ENCODE data around the gene RABGAP1L.
"Not testable (repeated sequence)": the region's sequence is repeated elsewhere in the genome, so short reads cannot be mapped to it uniquely, and the experiment has no call there.

The RABGAP1L gene

GRCh38 chr1:174243451-174244000 is 84.2 kb downstream of the RABGAP1L start:
- no peak overlapping the region for H3K4me3 ChIP-seq (ENCODE audit: low read length)
- no peaks in the 10 kb centered on the region for H3K27me3 ChIP-seq (ENCODE audit: insufficient read depth, low read length)
- peaks cover 3% of the 10 kb centered on the region for H3K4me1 ChIP-seq (ENCODE audit: insufficient read depth, low read length)
- no peaks in the 10 kb centered on the region for H3K36me3 ChIP-seq (ENCODE audit: insufficient read depth, low read length)
- no peak overlapping the region for H2AFZ ChIP-seq (ENCODE audit: low read depth, low read length)
- no peaks in the 10 kb centered on the region for H3K9me3 ChIP-seq (ENCODE audit: low read length)

- no peak overlapping the region for H3K4me3 ChIP-seq (ENCODE audit: low read length)
- no peaks in the 10 kb centered on the region for H3K27me3 ChIP-seq (ENCODE audit: insufficient read depth, low read length)
- H2AFZ ChIP-seq (ENCODE audit: low read depth, low read length): no peak overlapping the region
- no peaks in the 10 kb centered on the region for H3K9me3 ChIP-seq (ENCODE audit: low read length)
- peaks cover 3% of the 10 kb centered on the region for H3K4me1 ChIP-seq (ENCODE audit: insufficient read depth, low read length)
- H3K36me3 ChIP-seq (ENCODE audit: insufficient read depth, low read length): no peaks in the 10 kb centered on the region
Measured at GRCh38 chr1:174244017-174244416, 84.7 kb downstream of the RABGAP1L start.

- H2AFZ ChIP-seq (ENCODE audit: low read depth, low read length): no peak overlapping the region
- H3K4me3 ChIP-seq (ENCODE audit: low read length): no peak overlapping the region
- no peaks in the 10 kb centered on the region for H3K9me3 ChIP-seq (ENCODE audit: low read length)
- peaks cover 3% of the 10 kb centered on the region for H3K4me1 ChIP-seq (ENCODE audit: insufficient read depth, low read length)
- H3K27me3 ChIP-seq (ENCODE audit: insufficient read depth, low read length): no peaks in the 10 kb centered on the region
- H3K36me3 ChIP-seq (ENCODE audit: insufficient read depth, low read length): no peaks in the 10 kb centered on the region
Measured at GRCh38 chr1:174247472-174247871, 88.2 kb downstream of the RABGAP1L start.

DNA sequence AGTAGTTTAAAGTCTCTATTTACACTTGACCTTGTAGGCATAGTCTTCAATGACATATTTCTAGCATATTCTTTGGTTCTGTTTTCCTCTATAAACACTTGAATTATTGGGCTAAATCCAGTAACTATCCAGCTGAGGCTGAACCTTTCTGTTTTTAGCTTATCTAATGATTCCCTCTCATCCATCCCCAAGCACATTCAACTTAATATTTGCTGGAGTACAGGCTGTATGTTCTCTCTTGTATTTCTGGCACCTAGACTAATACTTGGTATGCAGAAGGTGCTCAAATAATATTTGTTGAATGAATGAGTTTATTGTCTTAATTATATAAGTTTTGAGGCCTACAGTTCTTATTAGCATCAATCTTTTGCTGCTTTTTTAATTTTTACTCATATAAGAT is 88.7 kb downstream of the RABGAP1L start:
- Histone ChIP-seq H2AFZ (ENCODE audit: low read depth, low read length) (no peak overlapping the region), H3K36me3 (ENCODE audit: insufficient read depth, low read length) (no peaks in the 10 kb centered on the region), H3K4me3 (ENCODE audit: low read length) (no peak overlapping the region), H3K27me3 (ENCODE audit: insufficient read depth, low read length) (no peaks in the 10 kb centered on the region), H3K9me3 (ENCODE audit: low read length) (no peaks in the 10 kb centered on the region), H3K4me1 (ENCODE audit: insufficient read depth, low read length) (peaks cover 3% of the 10 kb centered on the region)

- not testable (repeated sequence) for H2AFZ ChIP-seq (ENCODE audit: low read depth, low read length); H3K9me3 ChIP-seq (ENCODE audit: low read length); H3K27me3 ChIP-seq (ENCODE audit: insufficient read depth, low read length); H3K36me3 ChIP-seq (ENCODE audit: insufficient read depth, low read length); H3K4me3 ChIP-seq (ENCODE audit: low read length); H3K4me1 ChIP-seq (ENCODE audit: insufficient read depth, low read length)
Measured at GRCh38 chr1:174256386-174256785, 97.1 kb downstream of the RABGAP1L start.

- Histone ChIP-seq H3K4me1 (ENCODE audit: insufficient read depth, low read length) (no peaks in the 10 kb centered on the region), H3K9me3 (ENCODE audit: low read length) (no peaks in the 10 kb centered on the region), H2AFZ (ENCODE audit: low read depth, low read length) (no peak overlapping the region), H3K4me3 (ENCODE audit: low read length) (no peak overlapping the region), H3K36me3 (ENCODE audit: insufficient read depth, low read length) (no peaks in the 10 kb centered on the region), H3K27me3 (ENCODE audit: insufficient read depth, low read length) (no peaks in the 10 kb centered on the region)
Measured at GRCh38 chr1:174258148-174258550, 98.8 kb downstream of the RABGAP1L start.

GRCh38 chr1:174262349-174263241 is 103.3 kb downstream of the RABGAP1L start:
- no peaks in the 10 kb centered on the region for H3K27me3 ChIP-seq (ENCODE audit: insufficient read depth, low read length)
- H3K4me1 ChIP-seq (ENCODE audit: insufficient read depth, low read length): no peaks in the 10 kb centered on the region
- H3K4me3 ChIP-seq (ENCODE audit: low read length): no peak overlapping the region
- H3K9me3 ChIP-seq (ENCODE audit: low read length): no peaks in the 10 kb centered on the region
- H3K36me3 ChIP-seq (ENCODE audit: insufficient read depth, low read length): no peaks in the 10 kb centered on the region
- peak overlapping the region; percentile 39 for H2AFZ ChIP-seq (ENCODE audit: low read depth, low read length)

GRCh38 chr1:174265282-174265681 is 106.0 kb downstream of the RABGAP1L start:
- no peak overlapping the region for H2AFZ ChIP-seq (ENCODE audit: low read depth, low read length)
- no peak overlapping the region for H3K4me3 ChIP-seq (ENCODE audit: low read length)
- H3K4me1 ChIP-seq (ENCODE audit: insufficient read depth, low read length): no peaks in the 10 kb centered on the region

DNA sequence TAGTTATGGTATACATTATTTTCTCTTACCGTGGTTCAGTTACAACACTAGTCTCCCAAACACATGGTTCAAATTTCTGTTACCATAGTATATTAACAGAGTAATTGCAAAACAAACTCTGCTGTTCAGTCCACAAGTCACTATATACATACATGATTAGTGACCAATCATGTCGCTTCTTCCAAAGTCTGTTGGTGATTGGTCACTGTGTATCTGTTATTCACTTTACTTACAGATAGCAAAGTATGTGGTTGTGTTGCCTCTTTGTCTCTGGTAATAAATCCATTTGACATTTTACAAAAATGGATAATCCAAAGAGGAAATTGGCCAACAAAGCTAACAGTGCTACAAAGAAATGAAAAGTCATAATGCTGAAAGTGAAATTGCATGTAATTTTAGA is 107.2 kb downstream of the RABGAP1L start:
- H3K27me3 ChIP-seq (ENCODE audit: insufficient read depth, low read length): no peaks in the 10 kb centered on the region
- H3K4me1 ChIP-seq (ENCODE audit: insufficient read depth, low read length): no peaks in the 10 kb centered on the region
- no peaks in the 10 kb centered on the region for H3K9me3 ChIP-seq (ENCODE audit: low read length)
- H2AFZ ChIP-seq (ENCODE audit: low read depth, low read length): no peak overlapping the region
- H3K4me3 ChIP-seq (ENCODE audit: low read length): no peak overlapping the region
- H3K36me3 ChIP-seq (ENCODE audit: insufficient read depth, low read length): no peaks in the 10 kb centered on the region

More at GRCh38 chr1:174265282-174265681, 106.0 kb downstream of the RABGAP1L start:
- Histone ChIP-seq H3K27me3 (ENCODE audit: insufficient read depth, low read length) (no peaks in the 10 kb centered on the region), H3K36me3 (ENCODE audit: insufficient read depth, low read length) (no peaks in the 10 kb centered on the region), H3K9me3 (ENCODE audit: low read length) (no peaks in the 10 kb centered on the region)

- no peaks in the 10 kb centered on the region for H3K4me1 ChIP-seq (ENCODE audit: insufficient read depth, low read length)
- H3K4me3 ChIP-seq (ENCODE audit: low read length): no peak overlapping the region
Measured at GRCh38 chr1:174266991-174267612, 107.8 kb downstream of the RABGAP1L start.

DNA sequence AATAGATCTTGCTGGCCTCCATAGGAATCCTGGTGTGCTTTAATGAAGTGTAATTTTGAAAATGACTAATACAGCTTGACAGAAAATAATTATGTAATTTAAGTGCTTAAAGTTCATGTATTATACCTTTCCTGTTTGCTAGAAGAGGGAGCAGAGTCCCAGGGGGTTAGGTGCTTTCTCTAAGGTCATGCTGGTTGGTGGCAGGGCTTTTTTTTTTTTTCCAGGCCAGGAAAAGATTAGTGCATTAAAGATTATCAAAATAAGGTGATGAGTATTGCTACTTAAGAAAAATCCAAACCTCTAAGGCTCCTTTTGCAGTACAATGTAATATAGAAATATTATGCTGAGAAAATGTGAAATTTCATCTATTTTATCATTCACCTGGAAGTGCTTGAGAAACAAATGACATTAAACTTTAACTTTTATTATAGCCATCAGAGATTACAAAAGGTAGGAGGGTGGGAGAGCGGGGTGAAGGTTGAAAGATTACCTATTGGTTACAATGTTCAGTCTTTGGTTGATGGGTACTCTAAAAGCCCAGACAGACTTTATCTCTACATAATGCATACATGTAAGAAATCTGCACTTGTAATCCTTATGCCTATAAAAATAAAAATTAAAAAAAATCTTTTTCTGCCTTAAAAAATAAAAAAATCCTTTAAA is 110.8 kb downstream of the RABGAP1L start:
- H3K9me3 ChIP-seq (ENCODE audit: low read length): no peaks in the 10 kb centered on the region
- H3K4me3 ChIP-seq (ENCODE audit: low read length): no peak overlapping the region
- H3K27me3 ChIP-seq (ENCODE audit: insufficient read depth, low read length): no peaks in the 10 kb centered on the region
- H3K4me1 ChIP-seq (ENCODE audit: insufficient read depth, low read length): no peaks in the 10 kb centered on the region
- H2AFZ ChIP-seq (ENCODE audit: low read depth, low read length): no peak overlapping the region
- no peaks in the 10 kb centered on the region for H3K36me3 ChIP-seq (ENCODE audit: insufficient read depth, low read length)

More at GRCh38 chr1:174266991-174267612, 107.8 kb downstream of the RABGAP1L start:
- Histone ChIP-seq H3K27me3 (ENCODE audit: insufficient read depth, low read length) (no peaks in the 10 kb centered on the region), H3K9me3 (ENCODE audit: low read length) (no peaks in the 10 kb centered on the region), H3K36me3 (ENCODE audit: insufficient read depth, low read length) (no peaks in the 10 kb centered on the region), H2AFZ (ENCODE audit: low read depth, low read length) (no peak overlapping the region)

DNA sequence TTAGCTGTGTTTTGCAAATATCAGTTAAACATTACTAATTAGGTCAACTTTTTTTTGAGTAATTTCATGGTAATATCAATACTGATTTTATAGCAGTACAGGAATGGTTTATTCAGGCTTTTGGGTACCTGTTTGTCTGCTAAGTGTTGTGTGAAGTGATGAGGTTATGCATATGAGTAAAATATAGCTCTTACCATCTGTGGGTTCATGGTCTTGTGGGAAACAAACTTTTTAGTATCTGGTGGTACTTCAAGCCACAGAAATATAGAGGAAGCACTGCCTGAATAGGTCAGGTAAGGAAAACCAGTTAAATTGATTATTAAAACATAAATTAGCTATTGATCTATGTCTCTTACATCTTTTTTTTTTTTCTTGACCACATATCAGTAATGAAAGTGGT is 113.9 kb downstream of the RABGAP1L start:
- Histone ChIP-seq H3K9me3 (ENCODE audit: low read length) (no peaks in the 10 kb centered on the region), H3K4me3 (ENCODE audit: low read length) (no peak overlapping the region), H3K27me3 (ENCODE audit: insufficient read depth, low read length) (no peaks in the 10 kb centered on the region), H2AFZ (ENCODE audit: low read depth, low read length) (no peak overlapping the region), H3K36me3 (ENCODE audit: insufficient read depth, low read length) (no peaks in the 10 kb centered on the region), H3K4me1 (ENCODE audit: insufficient read depth, low read length) (no peaks in the 10 kb centered on the region)

GRCh38 chr1:174273776-174274175 is 114.5 kb downstream of the RABGAP1L start:
- Histone ChIP-seq H3K27me3 (ENCODE audit: insufficient read depth, low read length) (no peaks in the 10 kb centered on the region), H3K36me3 (ENCODE audit: insufficient read depth, low read length) (no peaks in the 10 kb centered on the region), H3K4me1 (ENCODE audit: insufficient read depth, low read length) (no peaks in the 10 kb centered on the region), H3K4me3 (ENCODE audit: low read length) (no peak overlapping the region), H2AFZ (ENCODE audit: low read depth, low read length) (no peak overlapping the region), H3K9me3 (ENCODE audit: low read length) (no peaks in the 10 kb centered on the region)

Measured in neuron (in vitro differentiated cells).